Large intestine (tissue), 3 donors: ENCODE data around the gene EVC. TPM values are rescaled to one million over a fixed set of nuclear protein-coding genes. Genes with fewer than 3 reads are reported as not detected.
A peak's percentile ranks its signal among the peaks of the same experiment; 100 is the strongest.
"Not testable (repeated sequence)": the region's sequence is repeated elsewhere in the genome, so short reads cannot be mapped to it uniquely, and the experiment has no call there.

ENCODE experiments used
- DNase-seq, 2 donors: peaks; one replicate each; pipeline versions ENCODE4 v3.0.0 to v3.0.0-alpha.2; 2013
- H3K27ac ChIP-seq: one replicate; pipeline ENCODE4 v1.5.1; 2013; ENCODE audit warnings: low read length
- H3K27me3 ChIP-seq: 2 replicates; pipeline ENCODE4 v1.6.1; 2013; ENCODE audit warnings: low read length; ENCODE audit not compliant: control insufficient read depth, insufficient read depth
- H3K36me3 ChIP-seq: 2 replicates; pipeline ENCODE4 v1.6.1; 2013; ENCODE audit warnings: low read length; ENCODE audit not compliant: control insufficient read depth, insufficient read depth
- H3K4me1 ChIP-seq: one replicate; pipeline ENCODE4 v1.6.1; 2013; ENCODE audit warnings: low read length; ENCODE audit not compliant: control insufficient read depth, insufficient read depth
- H3K4me3 ChIP-seq: one replicate; pipeline ENCODE4 v1.5.1; 2013; ENCODE audit warnings: low read length
- H3K9me3 ChIP-seq: one replicate; pipeline ENCODE4 v1.6.1; 2013; ENCODE audit warnings: mild to moderate bottlenecking, low read depth, low read length, moderate library complexity; ENCODE audit not compliant: control insufficient read depth
- WGBS: methylation state at CpG from one replicate; pipeline ENCODE4 v1.1.5; 2013; ENCODE audit warnings: low lambda C conversion rate; ENCODE audit not compliant: insufficient coverage; 5-methylcytosine and 5-hydroxymethylcytosine counted together
- polyA plus RNA-seq: library from polyadenylated mRNA; unstranded; fragments of 120-200 nt; gene quantifications from one replicate; pipeline ENCODE4 v1.2.1, GENCODE V29; 2013

EVC gene
- polyA plus RNA-seq, 1 donor = 4.6 TPM

DNA sequence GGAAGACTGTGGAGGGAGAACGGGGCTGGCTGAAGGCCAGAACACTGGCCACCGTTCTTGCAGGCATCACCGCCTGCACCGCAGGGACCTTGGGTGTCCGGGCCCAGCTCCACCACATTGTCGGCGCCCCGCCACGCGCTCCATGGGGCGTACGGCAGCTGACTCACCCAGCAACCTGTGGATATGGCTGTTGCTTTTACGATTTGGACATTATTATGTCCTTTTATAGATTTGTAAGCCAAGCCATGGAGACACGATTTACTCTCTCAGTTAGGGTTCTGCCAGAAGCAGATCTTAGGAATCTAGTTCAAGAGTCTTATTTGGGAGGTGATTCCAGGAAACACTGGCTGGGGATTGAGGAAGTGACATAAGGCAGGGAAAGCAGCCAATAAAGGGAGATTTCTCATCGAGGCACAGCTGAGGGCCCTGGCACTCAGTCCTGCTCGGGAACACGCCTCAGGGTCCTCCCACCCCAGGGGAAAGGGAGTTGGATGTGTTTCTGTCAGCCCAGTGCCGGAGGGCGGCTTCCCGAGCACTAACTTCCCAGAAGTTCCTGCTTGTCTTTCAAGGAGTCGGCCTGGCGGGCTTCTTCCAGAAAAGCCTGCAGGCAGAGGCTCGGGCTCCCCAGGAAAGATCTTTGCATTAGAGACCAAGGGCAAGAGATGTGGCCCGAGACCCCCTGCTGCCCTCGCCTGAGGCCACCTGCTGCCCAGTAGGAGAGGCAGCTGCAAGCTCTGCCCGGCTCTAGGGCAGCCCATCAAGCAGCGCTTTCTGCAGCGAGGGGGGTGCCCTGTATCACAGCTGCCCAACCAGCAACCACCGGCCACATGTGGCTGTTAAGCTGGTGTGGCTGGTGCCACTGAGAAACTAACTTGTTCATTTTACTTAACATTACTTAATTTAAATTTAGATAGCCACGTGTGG is 129.0 kb downstream of the EVC start:
- peaks cover 5% of the 10 kb centered on the region for H3K36me3 ChIP-seq
- WGBS = 80% methylated on average over 1 of the region's 30 CpGs
- H3K4me1 ChIP-seq = peaks cover 3% of the 10 kb centered on the region
- no peaks in the 10 kb centered on the region for H3K27me3 ChIP-seq
- H3K4me3 ChIP-seq = no peak overlapping the region
- H3K9me3 ChIP-seq = no peaks in the 10 kb centered on the region
- H3K27ac ChIP-seq = peak overlapping the region; percentile 42
- DNase-seq = peak; percentile 35 to 48

DNA sequence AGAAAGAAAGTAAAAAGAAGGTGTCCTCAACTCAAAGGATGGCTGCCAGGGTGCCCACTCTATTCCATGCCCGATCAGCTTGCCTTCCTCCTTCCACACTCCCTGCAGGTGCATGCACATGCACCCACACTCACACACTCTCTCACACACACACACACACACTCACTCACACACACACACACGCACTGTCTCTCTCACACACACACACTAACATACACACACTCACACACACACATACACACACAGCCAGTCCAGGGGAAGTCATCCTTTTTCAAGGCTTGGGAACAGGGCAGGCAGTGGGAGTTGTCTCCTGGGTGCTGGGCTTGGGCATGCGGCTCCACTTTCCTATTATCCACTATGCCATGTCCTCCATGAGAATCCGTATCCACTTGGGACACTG is 131.5 kb downstream of the EVC start:
- Histone ChIP-seq H3K4me3 (no peak overlapping the region), H3K27me3 (no peaks in the 10 kb centered on the region), H3K27ac (no peak overlapping the region), H3K4me1 (peaks cover 3% of the 10 kb centered on the region), H3K9me3 (no peaks in the 10 kb centered on the region), H3K36me3 (peaks cover 5% of the 10 kb centered on the region)
- no peak for DNase-seq
- no CpG with 5 or more reads among the region's 4 CpGs for WGBS

DNA sequence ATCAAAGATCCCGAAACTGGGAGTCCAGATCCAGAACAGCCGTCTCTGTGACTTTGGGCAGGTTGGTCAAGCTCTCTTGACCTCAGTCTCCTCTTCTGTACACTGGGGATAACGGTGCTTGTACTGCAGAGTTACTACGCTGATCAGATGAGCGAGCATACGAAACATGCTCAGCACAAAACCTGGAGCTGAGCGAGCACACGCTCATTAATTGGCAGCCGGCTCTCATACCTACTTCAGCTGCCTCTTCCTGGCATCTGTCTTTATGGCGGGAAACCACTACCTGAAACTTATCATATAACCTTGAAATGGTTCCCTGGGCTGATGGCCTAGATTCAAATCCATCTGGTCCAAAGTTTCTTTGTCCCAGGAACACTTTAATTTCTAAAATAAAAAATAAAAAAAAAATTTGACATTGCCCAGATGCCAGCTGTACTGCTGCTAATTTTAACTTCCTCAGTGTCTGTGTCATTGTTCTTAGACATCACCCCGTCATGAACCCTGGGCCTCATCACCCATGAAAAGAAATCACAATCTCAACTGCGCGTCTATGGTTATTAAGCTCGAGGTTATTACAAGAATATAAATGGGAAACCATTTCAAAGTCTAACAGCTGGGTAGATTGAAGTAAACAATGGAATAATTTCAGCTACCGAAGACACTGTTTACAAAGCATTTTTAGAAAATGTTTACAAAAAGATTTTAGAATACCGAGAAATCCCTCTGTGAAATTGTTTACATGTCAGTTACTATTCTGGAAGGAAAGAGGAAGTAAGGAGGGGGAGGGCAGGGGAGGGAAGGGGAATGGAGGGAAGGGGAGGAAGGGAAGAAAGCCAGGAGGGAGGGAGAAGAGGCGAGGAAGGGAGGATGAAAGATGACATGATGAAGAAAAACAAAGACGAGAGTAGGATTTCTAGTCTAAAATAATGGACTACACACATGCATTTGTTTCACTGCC is 132.9 kb downstream of the EVC start:
- H3K36me3 ChIP-seq = peaks cover 7% of the 10 kb centered on the region
- peaks cover 3% of the 10 kb centered on the region for H3K4me1 ChIP-seq
- H3K9me3 ChIP-seq = no peaks in the 10 kb centered on the region
- peak in 1 of 2 donors; percentile 10 for DNase-seq
- no peak overlapping the region for H3K4me3 ChIP-seq
- WGBS = 71% methylated on average over 7 of the region's 18 CpGs
- H3K27me3 ChIP-seq = no peaks in the 10 kb centered on the region
- no peak overlapping the region for H3K27ac ChIP-seq

- no CpG with 5 or more reads among the region's 13 CpGs for WGBS
- no peak for DNase-seq
- H3K4me3 ChIP-seq = no peak overlapping the region
- no peaks in the 10 kb centered on the region for H3K27me3 ChIP-seq
- no peaks in the 10 kb centered on the region for H3K9me3 ChIP-seq
- peaks cover 12% of the 10 kb centered on the region for H3K36me3 ChIP-seq
- H3K27ac ChIP-seq = no peak overlapping the region
- peaks cover 3% of the 10 kb centered on the region for H3K4me1 ChIP-seq
Observed at GRCh38 chr4:5845035-5845905, 134.3 kb downstream of the EVC start.

GRCh38 chr4:5851637-5852301 is 140.8 kb downstream of the EVC start:
- Histone ChIP-seq H3K36me3 (peaks cover 10% of the 10 kb centered on the region), H3K27me3 (no peaks in the 10 kb centered on the region), H3K4me1 (no peaks in the 10 kb centered on the region), H3K9me3 (peaks cover 5% of the 10 kb centered on the region), H3K4me3 (no peak overlapping the region), H3K27ac (no peak overlapping the region)
- no peak for DNase-seq
- WGBS = 83% methylated on average over 1 of the region's 4 CpGs

DNA sequence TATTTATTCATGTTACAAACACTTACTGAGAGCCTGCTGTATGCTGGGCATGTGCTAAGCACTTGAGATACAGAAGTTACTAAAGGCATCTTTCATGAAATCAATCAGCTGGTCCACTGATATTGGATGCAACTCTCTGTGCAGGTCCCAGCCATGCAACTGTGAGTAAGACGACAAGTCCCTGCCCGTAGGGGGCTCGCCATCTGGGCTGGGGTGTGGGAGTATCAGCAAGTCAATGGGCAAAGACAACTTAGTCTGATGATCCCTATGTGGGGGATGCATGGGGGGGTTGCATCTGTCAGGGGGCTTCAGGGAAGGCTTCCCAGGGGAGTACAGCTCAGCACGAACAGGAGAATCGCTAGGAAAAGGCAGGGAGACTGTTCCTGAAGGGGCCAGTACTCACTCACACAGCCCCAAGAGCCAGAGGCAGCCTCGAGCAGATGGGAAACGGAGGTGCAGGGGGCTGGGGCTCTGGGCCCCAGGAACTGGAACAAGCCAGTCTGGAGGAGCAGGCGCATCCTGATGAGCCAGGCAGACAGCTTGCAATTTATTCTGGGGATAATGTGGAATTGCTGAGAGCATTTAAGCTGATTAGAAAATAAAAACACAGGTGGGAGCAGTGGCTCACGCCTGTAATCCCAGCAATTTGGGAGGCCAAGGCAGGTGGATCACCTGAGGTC is 141.7 kb downstream of the EVC start:
- DNase-seq = no peak
- no peak overlapping the region for H3K27ac ChIP-seq
- peaks cover 10% of the 10 kb centered on the region for H3K36me3 ChIP-seq
- 40% methylated on average over 1 of the region's 9 CpGs for WGBS
- no peaks in the 10 kb centered on the region for H3K4me1 ChIP-seq
- peaks cover 5% of the 10 kb centered on the region for H3K9me3 ChIP-seq
- H3K4me3 ChIP-seq = no peak overlapping the region
- no peaks in the 10 kb centered on the region for H3K27me3 ChIP-seq

DNA sequence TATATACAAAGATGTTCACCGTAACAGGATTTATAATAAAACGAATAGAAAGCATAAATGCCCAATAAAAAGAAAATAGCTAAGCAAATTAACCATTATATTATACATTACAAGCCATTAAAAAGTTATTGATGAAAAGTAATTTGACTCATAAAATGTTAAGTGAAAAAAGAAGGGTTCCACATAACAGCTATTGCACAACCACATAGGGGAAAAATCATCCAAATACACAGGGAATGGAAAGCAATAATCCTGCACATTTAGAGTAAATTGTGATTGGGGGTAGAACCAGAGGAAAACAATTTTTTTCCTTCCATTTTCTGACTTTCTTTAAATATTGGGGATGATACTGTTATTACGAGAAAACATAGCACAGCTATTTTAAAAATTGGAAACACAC is 143.9 kb downstream of the EVC start:
- H3K27ac ChIP-seq = no peak overlapping the region
- no peak overlapping the region for H3K4me3 ChIP-seq
- H3K36me3 ChIP-seq = peaks cover 3% of the 10 kb centered on the region
- H3K9me3 ChIP-seq = peaks cover 5% of the 10 kb centered on the region
- no peaks in the 10 kb centered on the region for H3K4me1 ChIP-seq
- WGBS = 77% methylated on average over 2 of the region's 3 CpGs
- H3K27me3 ChIP-seq = no peaks in the 10 kb centered on the region
- DNase-seq = no peak

- DNase-seq, H3K9me3 ChIP-seq, H3K36me3 ChIP-seq, H3K27me3 ChIP-seq, H3K4me1 ChIP-seq, H3K4me3 ChIP-seq, H3K27ac ChIP-seq: not testable (repeated sequence)
- WGBS = 100% methylated on average over 2 of the region's 3 CpGs
Observed at GRCh38 chr4:5856362-5856761, 145.4 kb downstream of the EVC start.

GRCh38 chr4:5857199-5857598 is 146.2 kb downstream of the EVC start:
- no peak overlapping the region for H3K4me3 ChIP-seq
- peaks cover 5% of the 10 kb centered on the region for H3K9me3 ChIP-seq
- no peaks in the 10 kb centered on the region for H3K27me3 ChIP-seq
- no peaks in the 10 kb centered on the region for H3K4me1 ChIP-seq
- no peak overlapping the region for H3K27ac ChIP-seq
- 100% methylated on average over 1 of the region's 2 CpGs for WGBS
- DNase-seq = no peak
- no peaks in the 10 kb centered on the region for H3K36me3 ChIP-seq
